Stimulated activated CD8-positive, alpha-beta memory T cell treated with anti-CD3 and anti-CD28 coated beads, Interleukin-4, amount 100 ng/mL, for 48 hours (primary cell): ENCODE measurements around the gene CLIC3.

Experiments
- DNase-seq: peaks from one replicate; pipeline ENCODE4 v3.0.0-alpha.2; 2020

The CLIC3 gene

GRCh38 chr9:136997830-136998234 lies 1.5 kb upstream of the CLIC3 start:
- DNase-seq = no peak

GRCh38 chr9:136997371-136997770 lies 1.0 kb upstream of the CLIC3 start:
- no peak for DNase-seq

- DNase-seq = no peak
Observed at GRCh38 chr9:136995772-136996311, 526 bp downstream of the CLIC3 start.

GRCh38 chr9:136995362-136995761 lies 1.0 kb downstream of the CLIC3 start:
- no peak for DNase-seq

GRCh38 chr9:136994888-136995230 lies 1.5 kb downstream of the CLIC3 start:
- DNase-seq = no peak

GRCh38 chr9:136994180-136994887 lies 2.0 kb downstream of the CLIC3 start:
- DNase-seq = no peak

GRCh38 chr9:136992819-136993369 lies 3.5 kb downstream of the CLIC3 start:
- no peak for DNase-seq

- DNase-seq = peak; percentile 97
Observed at GRCh38 chr9:136991993-136992818, 4.2 kb downstream of the CLIC3 start, which contains the start of gene PAXX. TSS of gene PAXX (plus strand) at chr9:136992422. CDS start at chr9:136992444, 22 bp downstream.

GRCh38 chr9:136990242-136990911 lies 6.0 kb downstream of the CLIC3 start:
- DNase-seq = no peak

- DNase-seq = no peak
Observed at GRCh38 chr9:136988872-136989271, 7.5 kb downstream of the CLIC3 start.

GRCh38 chr9:136985853-136986252 lies 10.5 kb downstream of the CLIC3 start:
- DNase-seq = no peak

- DNase-seq = no peak
Observed at GRCh38 chr9:136985027-136985602, 11.3 kb downstream of the CLIC3 start.

GRCh38 chr9:136984464-136985026 lies 11.8 kb downstream of the CLIC3 start:
- DNase-seq = no peak

GRCh38 chr9:136983656-136984314 lies 12.6 kb downstream of the CLIC3 start:
- DNase-seq = no peak

- no peak for DNase-seq
Observed at GRCh38 chr9:136983167-136983566, 13.2 kb downstream of the CLIC3 start.

GRCh38 chr9:136982232-136983051 lies 13.9 kb downstream of the CLIC3 start, which contains the start of gene LCNL1:
TSS of gene LCNL1 (plus strand) at chr9:136982993. CDS start at chr9:136983587, 594 bp downstream.
- no peak for DNase-seq

- no peak for DNase-seq
Observed at GRCh38 chr9:136981588-136982231, 14.7 kb downstream of the CLIC3 start.

- no peak for DNase-seq
Observed at GRCh38 chr9:136980669-136981478, 15.5 kb downstream of the CLIC3 start.
